H1 (cell line): ENCODE results near the gene FGL2. TPM values are rescaled to one million over a fixed set of nuclear protein-coding genes. Genes with fewer than 3 reads are reported as not detected.

ENCODE experiments used
- CTCF ChIA-PET: fragments of 300-600 bp; sonication (Branson Sonifier 250); formaldehyde crosslinking; loops from one replicate; lab custom pipeline; 2021; ENCODE audit not compliant: partially characterized antibody; lab: Charles Lee
- POLR2A ChIA-PET: fragments of 300-600 bp; sonication (Branson Sonifier 250); formaldehyde crosslinking; loops from one replicate; lab custom pipeline; 2021; ENCODE audit warnings: inconsistent platforms; ENCODE audit not compliant: partially characterized antibody; lab: Charles Lee
- DNase-seq, 2 experiments: peaks; one replicate each; pipeline versions ENCODE4 v3.0.0 to v3.0.0-alpha.2; 2010 to 2022; ENCODE audit warnings: low spot score in 2 of 2, low read depth in 1 of 2, mixed read lengths in 1 of 2
- FAIRE-seq: peaks from 2 replicates; lab custom pipeline; 2011; peaks lifted over from hg19 to GRCh38; lab: Jason Lieb, UNC
- H2AFZ ChIP-seq: 2 replicates; pipeline ENCODE4 v1.8.1; 2012; ENCODE audit warnings: low read length, inconsistent platforms
- H2AK5ac ChIP-seq: 2 replicates; pipeline ENCODE4 v1.6.1; 2013; ENCODE audit warnings: low read depth, low read length
- H2BK120ac ChIP-seq: replicated peaks from 2 replicates; pipeline ENCODE3; 2013; ENCODE audit warnings: low read depth, low read length, inconsistent platforms
- H2BK12ac ChIP-seq: 2 replicates; pipeline ENCODE4 v1.6.1; 2013; ENCODE audit warnings: low read depth, low read length
- H2BK15ac ChIP-seq: 2 replicates; pipeline ENCODE4 v1.6.1; 2013; ENCODE audit warnings: low read length
- H2BK20ac ChIP-seq: 2 replicates; pipeline ENCODE4 v1.6.1; 2013; ENCODE audit warnings: low read length
- H2BK5ac ChIP-seq: 2 replicates; pipeline ENCODE4 v1.6.1; 2013; ENCODE audit warnings: low read depth, low read length
- H3K14ac ChIP-seq: 2 replicates; pipeline ENCODE4 v1.6.1; 2013; ENCODE audit warnings: inconsistent platforms; ENCODE audit not compliant: insufficient read length
- H3K18ac ChIP-seq: 2 replicates; pipeline ENCODE4 v1.6.1; 2013; ENCODE audit warnings: low read length; ENCODE audit errors: extremely low read depth
- H3K23ac ChIP-seq: 2 replicates; pipeline ENCODE4 v1.6.1; 2013; ENCODE audit warnings: inconsistent platforms; ENCODE audit not compliant: insufficient read length
- H3K23me2 ChIP-seq: 2 replicates; pipeline ENCODE4 v1.6.1; 2013; ENCODE audit warnings: low read depth, low read length
- H3K27ac ChIP-seq: 2 replicates; pipeline ENCODE4 v1.6.1; 2011; ENCODE audit warnings: low read depth, low read length, inconsistent platforms
- H3K27me3 ChIP-seq, 4 experiments: replicated peaks in 1 of 4; 1 replicate in 1 of 4; 2 replicates in 3 of 4; pipeline versions ENCODE4 v1.6.1 to v1.8.1; 2011 to 2013; ENCODE audit warnings: low read length in 3 of 4, mild to moderate bottlenecking in 3 of 4, inconsistent platforms in 2 of 4, mixed read lengths in 2 of 4, moderate library complexity in 1 of 4; ENCODE audit not compliant: control insufficient read depth in 3 of 4, insufficient read depth in 3 of 4; ENCODE audit errors: extremely low read depth in 1 of 4
- H3K36me3 ChIP-seq, 4 experiments: 2 replicates each; pipeline versions ENCODE4 v1.6.1 to v1.8.1; 2011 to 2013; ENCODE audit warnings: mild to moderate bottlenecking in 4 of 4, low read length in 3 of 4, moderate library complexity in 2 of 4, control low read depth in 1 of 4, inconsistent platforms in 1 of 4; ENCODE audit not compliant: insufficient read depth in 4 of 4, control insufficient read depth in 2 of 4
- H3K4ac ChIP-seq: replicated peaks from 2 replicates; pipeline ENCODE3; 2013; ENCODE audit warnings: low read length, low read depth, mixed read lengths, inconsistent platforms; ENCODE audit not compliant: insufficient read length
- H3K4me1 ChIP-seq, 4 experiments: replicated peaks in 1 of 4; 1 replicate in 1 of 4; 2 replicates in 3 of 4; pipeline versions ENCODE4 v1.6.1 to v1.8.1; 2011 to 2013; ENCODE audit warnings: low read length in 3 of 4, inconsistent platforms in 2 of 4, mixed read lengths in 1 of 4; ENCODE audit not compliant: insufficient read depth in 4 of 4, control insufficient read depth in 3 of 4
- H3K4me2 ChIP-seq, 2 experiments: 2 replicates each; pipeline versions ENCODE4 v1.6.1 to v1.8.1; 2011 to 2013; ENCODE audit warnings: low read depth in 2 of 2, low read length in 2 of 2, control low read depth in 1 of 2, inconsistent platforms in 1 of 2, mild to moderate bottlenecking in 1 of 2; ENCODE audit not compliant: insufficient read depth in 1 of 2
- H3K4me3 ChIP-seq, 4 experiments: fragments of 200-600, 300-600 bp in 1 of 4; sonication (generic), shearing (Covaris generic), sonication (Bioruptor Twin) in 1 of 4; 2 replicates each; pipeline versions ENCODE4 v1.5.1 to v1.8.1; 2011 to 2016; ENCODE audit warnings: low read length in 4 of 4, low read depth in 3 of 4, control low read depth in 2 of 4, inconsistent platforms in 2 of 4, mild to moderate bottlenecking in 2 of 4, mixed read lengths in 1 of 4, moderate library complexity in 1 of 4; ENCODE audit not compliant: insufficient read depth in 2 of 4; ENCODE audit errors: extremely low read depth in 1 of 4
- H3K56ac ChIP-seq: replicated peaks from 2 replicates; pipeline ENCODE3; 2013; ENCODE audit warnings: low read depth, mild to moderate bottlenecking, mixed read lengths, low read length, inconsistent platforms; ENCODE audit not compliant: insufficient read length
- H3K79me1 ChIP-seq: 2 replicates; pipeline ENCODE4 v1.6.1; 2013; ENCODE audit warnings: low read depth, low read length, control low read depth
- H3K79me2 ChIP-seq, 2 experiments: 2 replicates each; pipeline versions ENCODE4 v1.6.1 to v1.8.1; 2012 to 2013; ENCODE audit warnings: low read length in 2 of 2, mild to moderate bottlenecking in 2 of 2, inconsistent platforms in 1 of 2; ENCODE audit not compliant: insufficient read depth in 2 of 2, control insufficient read depth in 1 of 2
- H3K9ac ChIP-seq, 4 experiments: replicated peaks in 1 of 4; 1 replicate in 1 of 4; 2 replicates in 3 of 4; pipeline versions ENCODE4 v1.6.1 to v1.8.1; 2011 to 2013; ENCODE audit warnings: low read depth in 3 of 4, low read length in 3 of 4, control low read depth in 2 of 4, mild to moderate bottlenecking in 2 of 4, moderate library complexity in 2 of 4, inconsistent platforms in 1 of 4; ENCODE audit errors: extremely low read depth in 1 of 4
- H3K9me3 ChIP-seq, 2 experiments: 2 replicates each; pipeline versions ENCODE4 v1.6.1 to v1.8.1; 2012 to 2013; ENCODE audit warnings: mild to moderate bottlenecking in 2 of 2, moderate library complexity in 2 of 2, control low read depth in 1 of 2, inconsistent platforms in 1 of 2, low read depth in 1 of 2, low read length in 1 of 2, mixed read lengths in 1 of 2; ENCODE audit not compliant: insufficient read depth in 2 of 2
- H4K20me1 ChIP-seq, 2 experiments: replicated peaks in 1 of 2; 2 replicates each; pipeline versions ENCODE3 to v1.8.1; 2011 to 2013; ENCODE audit warnings: inconsistent platforms in 2 of 2, low read length in 2 of 2, mild to moderate bottlenecking in 1 of 2; ENCODE audit not compliant: insufficient read depth in 2 of 2, control insufficient read depth in 1 of 2
- H4K5ac ChIP-seq: 2 replicates; pipeline ENCODE4 v1.6.1; 2013; ENCODE audit warnings: low read length, low read depth, mixed read lengths, inconsistent platforms; ENCODE audit not compliant: insufficient read length
- H4K8ac ChIP-seq: 2 replicates; pipeline ENCODE4 v1.8.0; 2013; ENCODE audit warnings: mild to moderate bottlenecking, moderate library complexity, low read length, inconsistent platforms; ENCODE audit not compliant: insufficient read depth; ENCODE audit errors: extremely low read depth
- H4K91ac ChIP-seq: replicated peaks from 2 replicates; pipeline ENCODE3; 2013; ENCODE audit warnings: low read length, mixed read lengths, inconsistent platforms; ENCODE audit not compliant: insufficient read length
- BCL11A ChIP-seq, 2 experiments: IDR thresholded peaks; one replicate each; pipeline ENCODE4 v1.6.1; 2011; ENCODE audit warnings: low read depth in 2 of 2, low read length in 2 of 2, mild to moderate bottlenecking in 2 of 2
- CEBPB ChIP-seq: IDR thresholded peaks from 2 replicates; pipeline ENCODE4 v1.6.1; 2012; ENCODE audit warnings: low read depth, low read length
- NRF1 ChIP-seq: IDR thresholded peaks from 2 replicates; pipeline ENCODE4 v1.6.1; 2011; ENCODE audit warnings: mild to moderate bottlenecking, low read depth, low read length, improper control_type of control experiment
- POLR2AphosphoS5 ChIP-seq: IDR thresholded peaks from 2 replicates; pipeline ENCODE4 v1.6.1; 2011; ENCODE audit warnings: low read depth, low read length
- SAP30 ChIP-seq: fragments of 300-600 bp; sonication (generic); IDR thresholded peaks from 2 replicates; pipeline ENCODE4 v1.7.1; 2012; ENCODE audit warnings: low read length, moderate library complexity, mild to moderate bottlenecking, inconsistent platforms; ENCODE audit not compliant: insufficient read depth, insufficient replicate concordance
- SP1 ChIP-seq: IDR thresholded peaks from 2 replicates; pipeline ENCODE4 v1.6.1; 2011; ENCODE audit warnings: low read depth, low read length
- TEAD4 ChIP-seq: IDR thresholded peaks from 2 replicates; pipeline ENCODE4 v1.6.1; 2012; ENCODE audit warnings: low read depth, low read length, inconsistent platforms, mixed read lengths
- WGBS, 2 experiments: shearing (Covaris generic) in 1 of 2; methylation state at CpG; one replicate each; pipeline versions ENCODE4 v1.1.6 to v1.1.7; 2013 to 2015; ENCODE audit warnings: low lambda C conversion rate in 2 of 2, mixed read lengths in 2 of 2, inconsistent platforms in 1 of 2, low coverage in 1 of 2, missing lambda C conversion rate in 1 of 2; ENCODE audit not compliant: insufficient replicate concordance in 2 of 2, insufficient coverage in 1 of 2, insufficient read length in 1 of 2; ENCODE audit errors: extremely low coverage in 1 of 2, missing lambda C conversion rate in 1 of 2; 5-methylcytosine and 5-hydroxymethylcytosine counted together
- polyA plus RNA-seq, 7 experiments: library from polyadenylated mRNA; depleted of rRNA in 3 of 7; stranded (reverse) in 5 of 7; unstranded in 2 of 7; fragments of >200 nt in 5 of 7; fragments of 200-250 nt in 2 of 7; gene quantifications; 1 replicate in 5 of 7; 2 replicates in 1 of 7; 4 replicates in 1 of 7; pipeline versions ENCODE4 v1.2.1 to v1.2.3, GENCODE V29; 2011 to 2013; ENCODE audit warnings: missing spikeins in 2 of 7, mixed read lengths in 2 of 7
- total RNA-seq: library from RNA; stranded (reverse); fragmentation: NEBNext Ultra II Directional; extraction: Animal tissue kit (Norgen Biotek cat#: 25700); gene quantifications from 2 replicates; pipeline ENCODE4 v1.2.1, GENCODE V29; 2021

Gene FGL2
- total and polyA plus RNA-seq, 2 of the 8 experiments (the other 6 are each of a cell fraction or from before 2014, with no cell fraction given) = not detected

- Histone ChIP-seq H2BK120ac (no peak overlapping the region), H3K18ac (no peak overlapping the region), H2BK15ac (no peak overlapping the region), H3K4ac (no peak overlapping the region), H3K79me1 (no peaks in the 10 kb centered on the region), H2AK5ac (no peak overlapping the region), H3K14ac (no peak overlapping the region), H3K27ac (no peak overlapping the region), H3K79me2 (no peaks in the 10 kb centered on the region)
- CTCF ChIA-PET = no interaction called here
- DNase-seq (no peak), FAIRE-seq (no peak)
- no peak for TF ChIP-seq CEBPB
- no peak for TF ChIP-seq SAP30
- TF ChIP-seq SP1 = no peak
- no peak for TF ChIP-seq BCL11A (IDR thresholded peaks at IDR 0.05; ENCODE audit: low read depth in 2 of 2, low read length in 2 of 2)
- no peak for TF ChIP-seq POLR2AphosphoS5
- TF ChIP-seq TEAD4 = no peak
- TF ChIP-seq NRF1 = no peak
- TF ChIP-seq, all 59 proteins: peak for 0
- Histone ChIP-seq H2BK20ac (no peak overlapping the region), H4K8ac (no peak overlapping the region), H4K20me1 (no peaks in the 10 kb centered on the region), H3K56ac (no peak overlapping the region), H3K9ac (no peak overlapping the region), H3K27me3 (no peaks in the 10 kb centered on the region), H3K4me2 (no peak overlapping the region), H3K23ac (no peak overlapping the region), H3K36me3 (no peaks in the 10 kb centered on the region), H2AFZ (no peak overlapping the region), H2BK5ac (no peak overlapping the region), H3K4me1 (no peaks in the 10 kb centered on the region), H4K91ac (no peak overlapping the region), H3K9me3 (no peaks in the 10 kb centered on the region), H3K4me3 (no peak overlapping the region), H3K23me2 (no peaks in the 10 kb centered on the region), H4K5ac (no peak overlapping the region), H2BK12ac (no peak overlapping the region)
- WGBS, 2 experiments = 64% methylated on average over 1 of the region's 1 CpG; no CpG with 5 or more reads in 1 of the 2 experiments
- POLR2A ChIA-PET = no interaction called here
These were observed 42.2 kb downstream of the FGL2 start for GRCh38 chr7:77157446-77157845.
